A673 (cell line): ENCODE data around the gene DISP3.

Experiments
- CTCF ChIP-seq: fragments of 300-800, 200-600 bp; sonication (generic); conservative IDR thresholded peaks from 2 replicates; pipeline ENCODE4 v1.5.1; 2017; ENCODE audit warnings: low read depth, mild to moderate bottlenecking, antibody characterized with exemption, low read length, moderate library complexity, mixed read lengths
- EZH2 ChIP-seq: fragments of 200-600 bp; sonication (generic); IDR thresholded peaks from 2 replicates; pipeline ENCODE4 v1.6.1; 2017; ENCODE audit warnings: borderline replicate concordance, low read depth, mild to moderate bottlenecking, mixed read lengths, antibody characterized with exemption, low read length; ENCODE audit not compliant: poor library complexity, severe bottlenecking

GRCh38 chr1:11466416-11466815 is 12.5 kb upstream of the DISP3 start:
- no peak for TF ChIP-seq CTCF
- no peak for TF ChIP-seq EZH2
